Measurements from ENCODE around the gene ALOX5. TPM values are rescaled to one million over a fixed set of nuclear protein-coding genes. Genes with fewer than 3 reads are reported as not detected.

ALOX5 gene
- polyA plus RNA-seq, 1 of the 3 experiments (the other 2 are of a cell fraction): not detected

DNA sequence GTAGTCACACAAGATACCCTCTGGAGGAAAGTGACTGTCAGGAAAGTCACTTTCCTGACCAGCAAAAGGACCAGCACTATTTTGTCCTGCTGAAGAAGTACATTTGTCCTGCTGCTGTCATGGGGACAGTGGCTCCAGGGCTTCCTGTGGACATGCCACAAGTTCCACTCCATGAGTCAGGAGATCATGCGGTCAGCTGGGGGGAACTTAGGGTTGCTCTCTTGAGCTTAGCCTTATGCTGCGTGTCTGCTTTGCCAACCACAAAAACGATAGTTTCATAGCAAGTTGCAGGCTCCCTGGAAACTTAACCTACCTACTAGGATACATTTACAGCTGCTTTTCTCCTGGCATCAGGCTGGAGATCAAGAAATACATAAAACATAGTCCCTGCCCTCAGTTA lies 19.8 kb upstream of the ALOX5 start (continued):
- TF ChIP-seq, protein P1, sequence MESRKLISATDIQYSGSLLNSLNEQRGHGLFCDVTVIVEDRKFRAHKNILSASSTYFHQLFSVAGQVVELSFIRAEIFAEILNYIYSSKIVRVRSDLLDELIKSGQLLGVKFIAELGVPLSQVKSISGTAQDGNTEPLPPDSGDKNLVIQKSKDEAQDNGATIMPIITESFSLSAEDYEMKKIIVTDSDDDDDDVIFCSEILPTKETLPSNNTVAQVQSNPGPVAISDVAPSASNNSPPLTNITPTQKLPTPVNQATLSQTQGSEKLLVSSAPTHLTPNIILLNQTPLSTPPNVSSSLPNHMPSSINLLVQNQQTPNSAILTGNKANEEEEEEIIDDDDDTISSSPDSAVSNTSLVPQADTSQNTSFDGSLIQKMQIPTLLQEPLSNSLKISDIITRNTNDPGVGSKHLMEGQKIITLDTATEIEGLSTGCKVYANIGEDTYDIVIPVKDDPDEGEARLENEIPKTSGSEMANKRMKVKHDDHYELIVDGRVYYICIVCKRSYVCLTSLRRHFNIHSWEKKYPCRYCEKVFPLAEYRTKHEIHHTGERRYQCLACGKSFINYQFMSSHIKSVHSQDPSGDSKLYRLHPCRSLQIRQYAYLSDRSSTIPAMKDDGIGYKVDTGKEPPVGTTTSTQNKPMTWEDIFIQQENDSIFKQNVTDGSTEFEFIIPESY (IDR thresholded peaks at IDR 0.05; ENCODE audit: borderline replicate concordance, low read depth): no peak

DNA sequence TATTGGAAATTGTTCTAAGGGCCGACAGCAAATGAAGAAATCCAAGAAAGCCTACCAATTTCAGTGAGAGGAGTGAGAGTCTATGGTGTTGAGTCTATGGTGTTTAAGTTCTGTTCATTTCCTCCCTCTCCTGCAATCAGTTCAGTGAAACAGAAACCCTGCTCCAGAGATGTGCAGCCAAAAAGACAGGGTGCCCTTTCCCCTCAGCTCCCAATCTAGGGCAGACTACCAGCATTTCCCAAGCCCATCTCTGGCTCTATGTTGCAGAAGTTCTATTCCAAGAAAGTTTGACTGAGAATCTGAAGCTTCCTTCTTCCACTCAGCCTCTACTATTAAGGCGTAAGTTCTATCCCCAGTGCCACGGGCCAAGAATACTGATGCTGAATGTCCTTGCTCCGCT lies 18.5 kb upstream of the ALOX5 start:
- no peaks in the 10 kb centered on the region for H4K20me1 ChIP-seq (ENCODE audit: insufficient read depth)
- no peak overlapping the region for H3K4me3 ChIP-seq (ENCODE audit: low read depth in 2 of 2, low read length in 1 of 2)
- no peaks in the 10 kb centered on the region for H3K4me1 ChIP-seq (ENCODE audit: control insufficient read depth in 1 of 2, insufficient read depth in 2 of 2, low read depth in 1 of 2, low read length in 1 of 2)
- no peaks in the 10 kb centered on the region for H3K9me3 ChIP-seq
- ChIA-PET CTCF (no interaction called here), POLR2A (no interaction called here)
- no peak for DNase-seq
- no peaks in the 10 kb centered on the region for H3K79me2 ChIP-seq (ENCODE audit: insufficient read depth)
- no peak overlapping the region for H3K4me2 ChIP-seq
- H3K9ac ChIP-seq: no peak overlapping the region
- no peaks in the 10 kb centered on the region for H3F3A ChIP-seq (replicated peaks; ENCODE audit: insufficient read depth)
- no peak overlapping the region for H2AFZ ChIP-seq (ENCODE audit: low read depth)
- TF ChIP-seq RXRA (IDR thresholded peaks at IDR 0.05; ENCODE audit: borderline replicate concordance, low read depth) (no peak), SIN3A (IDR thresholded peaks at IDR 0.05; ENCODE audit: borderline replicate concordance, low read depth, low read length) (no peak), RAD21 (IDR thresholded peaks at IDR 0.05; ENCODE audit: low read length) (no peak), FOSL2 (IDR thresholded peaks at IDR 0.05; ENCODE audit: borderline replicate concordance, low read depth) (no peak), EP300 (IDR thresholded peaks at IDR 0.05; ENCODE audit: borderline replicate concordance in 1 of 2, low read depth in 1 of 2, low read length in 1 of 2) (no peak), TEAD4 (IDR thresholded peaks at IDR 0.05; ENCODE audit: borderline replicate concordance, insufficient read depth) (no peak), POLR2AphosphoS5 (IDR thresholded peaks at IDR 0.05; ENCODE audit: low read depth, low read length) (no peak), NRF1 (IDR thresholded peaks at IDR 0.05; ENCODE audit: low read depth, low read length) (no peak), FOXM1 (IDR thresholded peaks at IDR 0.05; ENCODE audit: low read depth) (no peak), EZH2phosphoT487 (IDR thresholded peaks at IDR 0.05; ENCODE audit: borderline replicate concordance, low read depth) (no peak), GABPA (IDR thresholded peaks at IDR 0.05; ENCODE audit: low read depth) (no peak), CTCF (IDR thresholded peaks at IDR 0.05) (no peak), USF2 (IDR thresholded peaks at IDR 0.05; ENCODE audit: borderline replicate concordance, low read depth, low read length) (no peak), SMC3 (IDR thresholded peaks at IDR 0.05; ENCODE audit: low read depth, low read length) (no peak), REST (IDR thresholded peaks at IDR 0.05; ENCODE audit: low read depth, low read length) (no peak), YY1 (IDR thresholded peaks at IDR 0.05; ENCODE audit: low read depth) (no peak), FOXJ3 (CRISPR knock-in tag; IDR thresholded peaks at IDR 0.05) (no peak), MEF2A (IDR thresholded peaks at IDR 0.05; ENCODE audit: borderline replicate concordance, low read depth) (no peak)
- TF ChIP-seq, protein P2, sequence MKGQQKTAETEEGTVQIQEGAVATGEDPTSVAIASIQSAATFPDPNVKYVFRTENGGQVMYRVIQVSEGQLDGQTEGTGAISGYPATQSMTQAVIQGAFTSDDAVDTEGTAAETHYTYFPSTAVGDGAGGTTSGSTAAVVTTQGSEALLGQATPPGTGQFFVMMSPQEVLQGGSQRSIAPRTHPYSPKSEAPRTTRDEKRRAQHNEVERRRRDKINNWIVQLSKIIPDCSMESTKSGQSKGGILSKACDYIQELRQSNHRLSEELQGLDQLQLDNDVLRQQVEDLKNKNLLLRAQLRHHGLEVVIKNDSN (IDR thresholded peaks at IDR 0.05; ENCODE audit: borderline replicate concordance, low read depth): no peak
- TF ChIP-seq, protein P1 (IDR thresholded peaks at IDR 0.05; ENCODE audit: borderline replicate concordance, low read depth): no peak
- H3K27me3 ChIP-seq (ENCODE audit: insufficient read depth): no peaks in the 10 kb centered on the region; the same call in 1 of the 2 replicates
- H3K36me3 ChIP-seq (replicated peaks in 1 of 2; ENCODE audit: control insufficient read depth in 1 of 2, insufficient read depth in 2 of 2, low read length in 1 of 2): no peaks in the 10 kb centered on the region
- H3K9me2 ChIP-seq: no peaks in the 10 kb centered on the region
- H3K27ac ChIP-seq (ENCODE audit: low read depth in 2 of 2, low read length in 1 of 2): no peak overlapping the region
- WGBS (ENCODE audit: low lambda C conversion rate): 4% methylated on average over 4 of the region's 4 CpGs

Data from SK-N-SH (cell line).